Body of pancreas (tissue), 4 donors: Measurements from ENCODE around the gene ACAA1.
"Not testable (repeated sequence)": the region's sequence is repeated elsewhere in the genome, so short reads cannot be mapped to it uniquely, and the experiment has no call there.

Experiments
- CTCF ChIP-seq, 7 experiments: fragments of 450-650 bp in 4 of 7; fragments of 200-600 bp in 3 of 7; sonication (generic) in 3 of 7; IDR thresholded peaks; one replicate each; pipeline ENCODE4 v1.5.1; 2016 to 2019; ENCODE audit warnings: antibody characterized with exemption in 7 of 7
- POLR2A ChIP-seq, 3 donors: fragments of 450-650 bp; IDR thresholded peaks; one replicate each; pipeline ENCODE4 v1.6.1; 2016; ENCODE audit warnings: antibody characterized with exemption in 3 of 3, mild to moderate bottlenecking in 2 of 3

GRCh38 chr3:38134517-38135143, 2.3 kb downstream of the ACAA1 start:
- TF ChIP-seq POLR2A, CTCF (IDR thresholded peaks at IDR 0.05): not testable (repeated sequence)
